Ovary (tissue), 9 donors: Measurements from ENCODE around the gene LARP7. TPM values are rescaled to one million over a fixed set of nuclear protein-coding genes. Genes with fewer than 3 reads are reported as not detected.
"Not testable (repeated sequence)": the region's sequence is repeated elsewhere in the genome, so short reads cannot be mapped to it uniquely, and the experiment has no call there.

Experiments
- DNase-seq, 5 donors: peaks; one replicate each; pipeline ENCODE4 v3.0.0-alpha.2; 2019 to 2020
- H3K27ac ChIP-seq, 2 donors: fragments of 200-600 bp; one replicate each; pipeline versions ENCODE4 v1.5.1 to v1.8.0; 2019 to 2022
- H3K27me3 ChIP-seq: fragments of 200-600 bp; one replicate; pipeline ENCODE4 v1.8.0; 2022
- H3K36me3 ChIP-seq: fragments of 200-600 bp; sonication (generic); one replicate; pipeline ENCODE4 v1.5.1; 2019
- H3K4me1 ChIP-seq: one replicate; pipeline ENCODE4 v1.8.1; 2013; ENCODE audit warnings: mild to moderate bottlenecking, moderate library complexity; ENCODE audit not compliant: insufficient read depth
- H3K4me3 ChIP-seq: fragments of 200-600 bp; sonication (generic); one replicate; pipeline ENCODE4 v1.5.1; 2017
- H3K9me3 ChIP-seq, 2 donors: fragments of 200-600 bp in 1 of 2; sonication (generic) in 1 of 2; one replicate each; pipeline versions ENCODE4 v1.5.1 to v1.8.1; 2013 to 2019; ENCODE audit warnings: mild to moderate bottlenecking in 1 of 2, moderate library complexity in 1 of 2
- CTCF ChIP-seq, 3 donors: fragments of 450-650 bp in 2 of 3; fragments of 200-600 bp in 1 of 3; IDR thresholded peaks; one replicate each; pipeline versions ENCODE4 v1.5.1 to v1.8.0; 2016 to 2022; ENCODE audit warnings: antibody characterized with exemption in 3 of 3, mild to moderate bottlenecking in 1 of 3
- EP300 ChIP-seq: sonication (generic); formaldehyde crosslinking; IDR thresholded peaks from one replicate; pipeline ENCODE4 v1.6.1; 2017; ENCODE audit warnings: antibody characterized with exemption
- POLR2A ChIP-seq: fragments of 450-650 bp; IDR thresholded peaks from one replicate; pipeline ENCODE4 v1.6.1; 2017; ENCODE audit warnings: antibody characterized with exemption, mild to moderate bottlenecking, moderate library complexity
- WGBS, 3 donors: extraction: QIAGEN DNeasy Blood & Tissue Kit in 1 of 3; methylation state at CpG; one replicate each; pipeline versions ENCODE4 v1.1.5 to v1.1.7; 2013 to 2017; 5-methylcytosine and 5-hydroxymethylcytosine counted together
- intact Hi-C, 4 donors: fragments of 100-400 bp; cut with DNase I; formaldehyde crosslinking; loops; one replicate each; pipeline versions ENCODE4 v1.11.0 to v1.15.1; 2022 to 2023
- polyA plus RNA-seq, 2 donors: library from polyadenylated mRNA; stranded (reverse); fragments of 200-250 nt in 1 of 2; fragments of 350-450 nt in 1 of 2; fragmentation: Illumina TruSeq in 1 of 2; extraction: RNeasy Lipid Tissue Mini Kit (QIAGEN cat#74804) in 1 of 2; gene quantifications; one replicate each; pipeline ENCODE4 v1.2.3, GENCODE V29; 2013 to 2014
- total RNA-seq, 7 donors: library from RNA; depleted of rRNA in 2 of 7; stranded (reverse); fragments of >200 nt in 2 of 7; fragmentation: NEBNext Ultra II Directional in 3 of 7; extraction: Animal tissue kit (Norgen Biotek cat#: 25700) in 3 of 7; gene quantifications; one replicate each; pipeline versions ENCODE4 v1.1.0 to v1.2.4, GENCODE V29; 2016 to 2023
- donor health status: DM: no; HTN: no; CAD: no; lungs with moderate emphysema.
- donor health status: DM: no; HTN: no; CAD: no.
- donor health status: Bipolar disorder and iron deficiency.
- donor health status: DM: yes; HTN: yes; CAD: no.
- donor health status: DM: no; HTN: no; CAD: no.
- donor health status: DM: yes; HTN: yes; CAD: no.

LARP7 gene
- total and polyA plus RNA-seq, 9 donors = 25.0 to 47.1 (median 36.9) TPM

GRCh38 chr4:112702892-112703291 is 65.9 kb downstream of the LARP7 start:
- no peak overlapping the region for H3K4me3 ChIP-seq

GRCh38 chr4:112704322-112704721 is 67.4 kb downstream of the LARP7 start:
- H3K4me3 ChIP-seq = no peak overlapping the region
- WGBS, 3 donors = 82% methylated on average over 7 of the region's 7 CpGs
- TF ChIP-seq CTCF (IDR thresholded peaks at IDR 0.05) (no peak), EP300 (no peak), POLR2A (no peak)
- no peaks in the 10 kb centered on the region for H3K36me3 ChIP-seq
- no peak for DNase-seq
- no peaks in the 10 kb centered on the region for H3K9me3 ChIP-seq
- H3K27me3 ChIP-seq = no peaks in the 10 kb centered on the region
- intact Hi-C loops = no loop called here
- H3K4me1 ChIP-seq = no peaks in the 10 kb centered on the region
- H3K27ac ChIP-seq = no peak overlapping the region

More at GRCh38 chr4:112702892-112703291, 65.9 kb downstream of the LARP7 start:
- Histone ChIP-seq H3K9me3 (no peaks in the 10 kb centered on the region), H3K4me1 (no peaks in the 10 kb centered on the region), H3K27me3 (no peaks in the 10 kb centered on the region), H3K36me3 (no peaks in the 10 kb centered on the region), H3K27ac (no peak overlapping the region)
- no peak for DNase-seq
- intact Hi-C loops = no loop called here
- WGBS, 3 donors = 95 to 98% (median 95%) methylated on average over 1 of the region's 1 CpG
- no peak for TF ChIP-seq EP300
- no peak for TF ChIP-seq POLR2A
- TF ChIP-seq CTCF (IDR thresholded peaks at IDR 0.05) = no peak

GRCh38 chr4:112704991-112705845 is 68.3 kb downstream of the LARP7 start:
- peak; percentile 52 to 71 (median 53) for DNase-seq
- TF ChIP-seq POLR2A (no peak), EP300 (no peak), CTCF (IDR thresholded peaks at IDR 0.05) (no peak)
- intact Hi-C loops = no loop called here
- 2 to 3% (median 2%) methylated on average over 29 to 43 of the region's 43 CpGs for WGBS, 3 donors
- H3K4me1 ChIP-seq = no peaks in the 10 kb centered on the region
- no peaks in the 10 kb centered on the region for H3K36me3 ChIP-seq
- H3K9me3 ChIP-seq = no peaks in the 10 kb centered on the region
- peak overlapping the region; percentile 43 for H3K4me3 ChIP-seq
- H3K27me3 ChIP-seq = no peaks in the 10 kb centered on the region
- H3K27ac ChIP-seq = no peak overlapping the region

- H3K9me3 ChIP-seq, H3K27me3 ChIP-seq, intact Hi-C loops, H3K4me1 ChIP-seq, H3K36me3 ChIP-seq, H3K27ac ChIP-seq: not testable (repeated sequence)
- DNase-seq = peak in 3 of 5 donors; percentile 8 to 44 (median 33)
- WGBS, 3 donors = 1% methylated on average over 24 to 34 of the region's 74 CpGs
- peak overlapping the region; percentile 49 for H3K4me3 ChIP-seq
Measured at GRCh38 chr4:112705891-112706839, 69.2 kb downstream of the LARP7 start.
